CD4-positive, alpha-beta memory T cell (primary cell): Measurements from ENCODE around the gene P2RY12. TPM values are rescaled to one million over a fixed set of nuclear protein-coding genes. Genes with fewer than 3 reads are reported as not detected.

Experiments used
- CTCF ChIA-PET: fragments of 350-600 bp; sonication (Branson Sonifier 250); formaldehyde crosslinking; loops from one replicate; lab custom pipeline; 2021; ENCODE audit warnings: inconsistent platforms; ENCODE audit not compliant: partially characterized antibody; lab: Charles Lee
- POLR2A ChIA-PET: fragments of 350-600 bp; sonication (Branson Sonifier 250); formaldehyde crosslinking; loops from one replicate; lab custom pipeline; 2021; ENCODE audit not compliant: partially characterized antibody; lab: Charles Lee
- DNase-seq, 5 donors: peaks; one replicate each; pipeline versions ENCODE4 v3.0.0 to v3.0.0-alpha.2; 2020 to 2022; ENCODE audit warnings: mixed read lengths in 1 of 5
- H3K27ac ChIP-seq: one replicate; pipeline ENCODE4 v1.7.0; 2013; ENCODE audit warnings: low read depth, low read length
- H3K27me3 ChIP-seq: 2 replicates; pipeline ENCODE4 v1.7.0; 2013; ENCODE audit warnings: mild to moderate bottlenecking, low read length, moderate library complexity; ENCODE audit not compliant: insufficient read depth
- H3K36me3 ChIP-seq: 2 replicates; pipeline ENCODE4 v1.7.0; 2013; ENCODE audit warnings: mild to moderate bottlenecking, low read length, moderate library complexity; ENCODE audit not compliant: insufficient read depth
- H3K4me1 ChIP-seq: 2 replicates; pipeline ENCODE4 v1.7.0; 2013; ENCODE audit warnings: mild to moderate bottlenecking, low read length, moderate library complexity; ENCODE audit not compliant: insufficient read depth
- H3K4me3 ChIP-seq, 2 donors: one replicate each; pipeline ENCODE4 v1.7.0; 2013; ENCODE audit warnings: low read length in 2 of 2, mild to moderate bottlenecking in 1 of 2
- H3K9me3 ChIP-seq, 2 donors: one replicate each; pipeline ENCODE4 v1.7.0; 2013; ENCODE audit warnings: low read length in 2 of 2, control low read depth in 1 of 2; ENCODE audit not compliant: control insufficient read depth in 1 of 2
- H3K27ac Mint-ChIP-seq, 7 donors: one replicate each; pipeline ENCODE4 v1.8.0; 2020 to 2021; ENCODE audit warnings: mixed read lengths in 7 of 7, mild to moderate bottlenecking in 6 of 7, inconsistent platforms in 3 of 7, moderate library complexity in 3 of 7
- H3K27me3 Mint-ChIP-seq, 2 donors: one replicate each; pipeline ENCODE4 v1.8.0; 2020 to 2021; ENCODE audit warnings: mixed read lengths in 2 of 2
- H3K36me3 Mint-ChIP-seq, 2 donors: one replicate each; pipeline ENCODE4 v1.8.0; 2020 to 2021; ENCODE audit warnings: mixed read lengths in 2 of 2, inconsistent platforms in 1 of 2, mild to moderate bottlenecking in 1 of 2
- H3K4me1 Mint-ChIP-seq, 4 donors: one replicate each; pipeline ENCODE4 v1.8.0; 2020 to 2021; ENCODE audit warnings: mixed read lengths in 4 of 4, mild to moderate bottlenecking in 1 of 4
- H3K4me3 Mint-ChIP-seq, 8 donors: one replicate each; pipeline ENCODE4 v1.8.0; 2020 to 2021; ENCODE audit warnings: mixed read lengths in 8 of 8, mild to moderate bottlenecking in 7 of 8, moderate library complexity in 6 of 8, inconsistent platforms in 3 of 8
- H3K9me3 Mint-ChIP-seq, 8 donors: one replicate each; pipeline ENCODE4 v1.8.0; 2020 to 2021; ENCODE audit warnings: mixed read lengths in 8 of 8, mild to moderate bottlenecking in 5 of 8, inconsistent platforms in 3 of 8, moderate library complexity in 1 of 8
- intact Hi-C: fragments of 100-400 bp; cut with micrococcal nuclease; formaldehyde crosslinking; loops from one replicate; pipeline ENCODE4 v1.15.1; 2023
- polyA plus RNA-seq, 2 donors: library from polyadenylated mRNA; unstranded; fragments of 300-500 nt; fragmentation: Illumina TruSeq; gene quantifications; one replicate each; pipeline ENCODE4 v1.2.3, GENCODE V29; 2021
- total RNA-seq, 2 experiments: library from RNA; stranded (reverse); gene quantifications; one replicate each; pipeline ENCODE4 v1.2.3, GENCODE V29; 2021

Gene P2RY12
- total and polyA plus RNA-seq, 4 experiments from 2014 or later: not detected

- H3K9me3 ChIP-seq: no peaks in the 10 kb centered on the region
These were observed 56.1 kb downstream of the P2RY12 start for GRCh38 chr3:151328298-151328995.

DNA sequence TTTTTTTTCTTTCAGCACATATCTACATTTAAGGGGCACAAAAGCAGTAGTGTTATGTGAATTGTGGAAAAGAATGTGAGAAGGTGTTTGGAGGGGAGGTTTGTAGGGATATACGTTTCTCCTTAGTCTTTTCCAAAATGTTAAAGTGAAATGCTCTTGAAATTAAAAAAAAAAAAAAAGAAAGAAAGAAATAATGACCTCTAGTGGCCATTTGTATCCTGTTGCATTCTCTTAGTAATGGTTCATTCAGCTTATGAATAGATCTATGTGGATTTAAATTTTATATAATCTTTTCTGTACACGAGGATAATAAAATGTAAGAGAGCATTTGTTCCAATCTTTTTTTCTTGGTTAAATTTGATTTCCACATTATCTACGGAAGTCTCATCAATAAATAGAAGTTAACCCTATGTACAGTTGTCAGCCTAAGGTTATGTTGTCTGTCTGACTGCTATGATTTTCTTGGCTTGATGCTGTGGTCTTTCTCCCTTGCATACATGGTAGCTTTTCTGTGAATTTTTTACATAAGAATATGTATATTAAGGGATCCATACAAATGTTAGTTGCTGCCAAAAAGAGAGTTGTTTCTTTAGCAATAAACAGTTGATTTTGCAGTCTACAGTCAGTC lies 56.9 kb downstream of the P2RY12 start:
- peak in 2 of 5 donors; percentile 4 to 11 for DNase-seq
- H3K36me3 Mint-ChIP-seq: no peaks in the 10 kb centered on the region
- H3K4me3 ChIP-seq: no peak overlapping the region
- no peak overlapping the region for H3K27ac Mint-ChIP-seq
- no peaks in the 10 kb centered on the region for H3K9me3 ChIP-seq
- no peak overlapping the region for H3K4me3 Mint-ChIP-seq
- no peak overlapping the region for H3K27ac ChIP-seq
- intact Hi-C loops: loop anchor here (1.0 to 5.0 kb wide), 3 partner anchors 35 to 159 kb away; no protein-coding TSS in a partner anchor
- no peaks in the 10 kb centered on the region for H3K4me1 ChIP-seq
- no peaks in the 10 kb centered on the region for H3K27me3 ChIP-seq
- peaks cover 2 to 8% (median 4%) of the 10 kb centered on the region in 4 donors for H3K4me1 Mint-ChIP-seq
- no peaks in the 10 kb centered on the region for H3K9me3 Mint-ChIP-seq
- peaks cover 7 to 8% of the 10 kb centered on the region in 2 donors for H3K27me3 Mint-ChIP-seq
- no peaks in the 10 kb centered on the region for H3K36me3 ChIP-seq
- CTCF ChIA-PET: interaction anchor here (0.6 to 4.6 kb wide), 14 partner anchors 9 to 448 kb away, joined by 3 to 34 read pairs (median 5); no protein-coding TSS in a partner anchor
- POLR2A ChIA-PET: no interaction called here

More at GRCh38 chr3:151328298-151328995, 56.1 kb downstream of the P2RY12 start:
- intact Hi-C loops: loop anchor here (5.0 kb wide), 1 partner anchor 36 kb away; no protein-coding TSS in a partner anchor
- Mint-ChIP-seq H3K4me1 (peaks cover 2 to 8% (median 4%) of the 10 kb centered on the region in 4 donors), H3K9me3 (no peaks in the 10 kb centered on the region), H3K27me3 (peaks cover 7 to 9% of the 10 kb centered on the region in 2 donors), H3K4me3 (peak overlapping the region in 4 of 8 donors; percentile 1 to 69 (median 12)), H3K27ac (no peak overlapping the region), H3K36me3 (no peaks in the 10 kb centered on the region)
- Histone ChIP-seq H3K4me1 (no peaks in the 10 kb centered on the region), H3K27ac (no peak overlapping the region), H3K4me3 (no peak overlapping the region), H3K36me3 (no peaks in the 10 kb centered on the region), H3K27me3 (no peaks in the 10 kb centered on the region)
- DNase-seq: peak in 2 of 5 donors; percentile 2 to 35
- ChIA-PET POLR2A (no interaction called here), CTCF (interaction anchor here (0.6 to 4.6 kb wide), 12 partner anchors 10 to 166 kb away, joined by 3 to 34 read pairs (median 5); no protein-coding TSS in a partner anchor)

- H3K27ac ChIP-seq: no peak overlapping the region
- no peaks in the 10 kb centered on the region for H3K36me3 ChIP-seq
- H3K27ac Mint-ChIP-seq: no peak overlapping the region
- H3K27me3 Mint-ChIP-seq: peaks cover 0 to 11% of the 10 kb centered on the region in 2 donors
- H3K4me3 ChIP-seq: no peak overlapping the region
- ChIA-PET CTCF (no interaction called here), POLR2A (no interaction called here)
- no peaks in the 10 kb centered on the region for H3K4me1 Mint-ChIP-seq
- H3K9me3 Mint-ChIP-seq: no peaks in the 10 kb centered on the region
- H3K27me3 ChIP-seq: no peaks in the 10 kb centered on the region
- intact Hi-C loops: no loop called here
- H3K4me3 Mint-ChIP-seq: no peak overlapping the region
- DNase-seq: no peak
- no peaks in the 10 kb centered on the region for H3K4me1 ChIP-seq
- H3K36me3 Mint-ChIP-seq: no peaks in the 10 kb centered on the region
- no peaks in the 10 kb centered on the region for H3K9me3 ChIP-seq
These were observed 62.0 kb downstream of the P2RY12 start for GRCh38 chr3:151322511-151322910.

DNA sequence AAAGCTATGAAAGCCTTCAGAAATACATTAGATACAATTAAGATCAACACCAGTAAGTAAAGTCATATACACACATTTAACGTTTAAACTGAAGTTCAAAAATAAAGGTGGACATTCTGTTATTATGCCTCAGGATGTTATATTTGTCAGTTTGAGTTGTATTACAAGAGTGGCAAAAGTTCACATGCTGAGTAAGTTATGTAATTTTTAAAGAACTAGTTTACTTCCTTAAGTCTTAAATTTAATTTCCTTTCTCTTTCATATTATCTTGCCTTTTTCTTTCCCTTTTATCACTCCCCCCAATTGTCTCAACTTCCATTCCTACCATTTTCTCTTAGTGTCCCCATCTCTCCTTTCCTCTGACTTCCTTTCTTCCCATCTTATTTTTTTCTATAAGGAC lies 63.0 kb downstream of the P2RY12 start:
- peaks cover 0 to 11% of the 10 kb centered on the region in 2 donors for H3K27me3 Mint-ChIP-seq
- intact Hi-C loops: no loop called here
- Histone ChIP-seq H3K9me3 (no peaks in the 10 kb centered on the region), H3K27ac (no peak overlapping the region), H3K36me3 (no peaks in the 10 kb centered on the region), H3K4me3 (no peak overlapping the region), H3K4me1 (no peaks in the 10 kb centered on the region), H3K27me3 (no peaks in the 10 kb centered on the region)
- no peaks in the 10 kb centered on the region for H3K9me3 Mint-ChIP-seq
- ChIA-PET POLR2A (no interaction called here), CTCF (interaction anchor here (1.0 kb wide), 1 partner anchor 154 kb away, joined by 6 read pairs; no protein-coding TSS in a partner anchor)
- H3K27ac Mint-ChIP-seq: no peak overlapping the region
- no peaks in the 10 kb centered on the region for H3K36me3 Mint-ChIP-seq
- no peak overlapping the region for H3K4me3 Mint-ChIP-seq
- no peak for DNase-seq
- peaks cover 0 to 3% (median 0%) of the 10 kb centered on the region in 4 donors for H3K4me1 Mint-ChIP-seq

GRCh38 chr3:151320131-151320530 lies 64.4 kb downstream of the P2RY12 start:
- H3K4me1 ChIP-seq: no peaks in the 10 kb centered on the region
- no peaks in the 10 kb centered on the region for H3K36me3 ChIP-seq
- no peak for DNase-seq
- Mint-ChIP-seq H3K27ac (no peak overlapping the region), H3K4me3 (no peak overlapping the region), H3K4me1 (peaks cover 0 to 5% (median 0%) of the 10 kb centered on the region in 4 donors), H3K27me3 (peaks cover 1 to 6% of the 10 kb centered on the region in 2 donors), H3K9me3 (no peaks in the 10 kb centered on the region), H3K36me3 (no peaks in the 10 kb centered on the region)
- H3K4me3 ChIP-seq: no peak overlapping the region
- ChIA-PET POLR2A (no interaction called here), CTCF (no interaction called here)
- no peaks in the 10 kb centered on the region for H3K9me3 ChIP-seq
- intact Hi-C loops: no loop called here
- H3K27me3 ChIP-seq: no peaks in the 10 kb centered on the region
- H3K27ac ChIP-seq: no peak overlapping the region

DNA sequence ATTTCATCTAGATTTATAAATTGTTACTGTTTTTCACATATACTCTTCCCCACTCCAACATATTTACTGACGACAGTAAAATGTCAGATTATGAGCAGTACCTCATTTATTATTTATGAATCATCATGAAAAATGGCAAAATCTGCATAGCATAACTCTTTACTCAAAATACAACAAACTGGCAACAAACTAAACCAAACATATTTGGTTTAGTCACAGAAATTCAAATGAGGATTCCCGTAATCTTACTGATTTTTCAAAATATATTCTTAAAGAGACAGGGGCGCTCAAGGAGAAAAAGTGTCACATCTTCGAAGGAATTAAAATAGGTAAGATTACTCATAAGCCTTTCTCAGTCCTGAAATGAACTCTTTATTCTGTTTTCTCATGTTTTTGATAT lies 64.9 kb downstream of the P2RY12 start:
- no peak overlapping the region for H3K4me3 Mint-ChIP-seq
- no peak overlapping the region for H3K27ac Mint-ChIP-seq
- H3K4me1 Mint-ChIP-seq: peaks cover 0 to 5% (median 0%) of the 10 kb centered on the region in 4 donors
- ChIA-PET POLR2A (no interaction called here), CTCF (no interaction called here)
- H3K4me1 ChIP-seq: no peaks in the 10 kb centered on the region
- DNase-seq: no peak
- H3K27me3 ChIP-seq: no peaks in the 10 kb centered on the region
- no peaks in the 10 kb centered on the region for H3K36me3 Mint-ChIP-seq
- no peaks in the 10 kb centered on the region for H3K9me3 ChIP-seq
- H3K27ac ChIP-seq: no peak overlapping the region
- no peak overlapping the region for H3K4me3 ChIP-seq
- H3K36me3 ChIP-seq: no peaks in the 10 kb centered on the region
- intact Hi-C loops: no loop called here
- no peaks in the 10 kb centered on the region for H3K9me3 Mint-ChIP-seq
- H3K27me3 Mint-ChIP-seq: peaks cover 4 to 6% of the 10 kb centered on the region in 2 donors

- H3K27ac ChIP-seq: no peak overlapping the region
- Mint-ChIP-seq H3K36me3 (no peaks in the 10 kb centered on the region), H3K9me3 (no peaks in the 10 kb centered on the region), H3K27ac (no peak overlapping the region), H3K4me3 (no peak overlapping the region), H3K4me1 (peaks cover 0 to 5% (median 0%) of the 10 kb centered on the region in 4 donors), H3K27me3 (peaks cover 4 to 6% of the 10 kb centered on the region in 2 donors)
- DNase-seq: no peak
- POLR2A ChIA-PET: no interaction called here
- H3K4me3 ChIP-seq: no peak overlapping the region
- intact Hi-C loops: no loop called here
- no peaks in the 10 kb centered on the region for H3K36me3 ChIP-seq
- no peaks in the 10 kb centered on the region for H3K27me3 ChIP-seq
- H3K4me1 ChIP-seq: no peaks in the 10 kb centered on the region
- H3K9me3 ChIP-seq: no peaks in the 10 kb centered on the region
- CTCF ChIA-PET: interaction anchor here (1.8 kb wide), 1 partner anchor 9 kb away, joined by 5 read pairs; no protein-coding TSS in a partner anchor
These were observed 65.6 kb downstream of the P2RY12 start for GRCh38 chr3:151318991-151319390.
